HG03060 (cell line): ENCODE results near the gene UMODL1.

Experiments
- ATAC-seq: cut with Tn5 transposase; IDR thresholded peaks from one replicate; pipeline ENCODE4 v1.9.1; 2021; ENCODE audit warnings: low read depth, moderate number of reproducible peaks; ENCODE audit not compliant: unreplicated experiment

The UMODL1 gene

DNA sequence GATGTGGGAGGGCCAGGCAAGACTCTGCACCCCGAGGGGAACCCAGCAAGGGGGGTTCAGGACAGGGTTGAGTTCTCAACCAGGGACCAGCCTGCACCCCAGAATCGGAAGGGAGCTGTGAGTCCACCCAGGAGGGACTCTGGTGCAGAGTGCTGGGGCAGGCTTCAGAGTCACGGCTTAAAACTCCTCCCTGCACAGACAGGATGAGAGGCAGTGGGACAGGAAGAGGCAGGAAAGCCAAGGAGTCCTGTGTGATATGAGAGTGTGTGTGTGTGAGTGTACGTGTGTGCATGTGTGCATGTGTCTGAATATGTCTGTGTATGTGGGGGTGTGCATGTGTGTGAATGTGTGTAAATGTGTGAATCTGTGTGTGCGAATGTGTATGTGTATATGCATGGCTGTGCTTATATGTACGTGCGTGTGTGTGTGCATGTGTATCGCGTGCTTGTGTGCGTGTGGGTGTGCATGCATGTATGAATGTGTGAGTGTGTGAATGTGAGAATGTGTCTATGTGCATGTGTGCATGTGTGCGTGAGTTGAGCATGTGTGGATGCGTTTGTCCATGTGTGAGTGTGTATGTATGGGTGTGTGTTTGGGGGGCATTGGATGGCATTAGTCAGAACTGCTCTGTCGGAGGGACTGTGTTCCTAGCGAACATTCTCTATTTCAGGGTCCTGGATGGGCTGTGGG is 52.2 kb downstream of the UMODL1 start:
- no peak for ATAC-seq

DNA sequence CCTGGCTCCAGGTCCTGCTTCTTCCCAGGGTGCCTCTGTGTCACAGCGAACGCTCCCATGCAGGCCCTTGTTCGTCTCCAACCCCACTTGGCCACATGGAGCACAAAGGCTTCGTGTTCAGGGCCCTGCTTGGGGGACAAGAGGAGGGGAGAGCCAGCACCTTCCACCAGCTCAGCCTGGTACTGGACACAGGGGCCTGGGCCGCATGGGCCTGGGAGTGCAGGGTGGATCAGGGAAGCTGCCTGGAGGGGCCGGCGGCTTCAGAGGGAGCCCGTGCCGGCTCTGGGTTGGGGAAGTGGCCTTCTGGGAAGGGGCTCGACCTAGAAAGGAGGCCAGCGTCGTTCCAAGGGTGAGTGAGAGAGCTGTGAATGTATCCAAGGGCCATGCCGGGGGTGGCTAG is 53.0 kb downstream of the UMODL1 start:
- no peak for ATAC-seq

DNA sequence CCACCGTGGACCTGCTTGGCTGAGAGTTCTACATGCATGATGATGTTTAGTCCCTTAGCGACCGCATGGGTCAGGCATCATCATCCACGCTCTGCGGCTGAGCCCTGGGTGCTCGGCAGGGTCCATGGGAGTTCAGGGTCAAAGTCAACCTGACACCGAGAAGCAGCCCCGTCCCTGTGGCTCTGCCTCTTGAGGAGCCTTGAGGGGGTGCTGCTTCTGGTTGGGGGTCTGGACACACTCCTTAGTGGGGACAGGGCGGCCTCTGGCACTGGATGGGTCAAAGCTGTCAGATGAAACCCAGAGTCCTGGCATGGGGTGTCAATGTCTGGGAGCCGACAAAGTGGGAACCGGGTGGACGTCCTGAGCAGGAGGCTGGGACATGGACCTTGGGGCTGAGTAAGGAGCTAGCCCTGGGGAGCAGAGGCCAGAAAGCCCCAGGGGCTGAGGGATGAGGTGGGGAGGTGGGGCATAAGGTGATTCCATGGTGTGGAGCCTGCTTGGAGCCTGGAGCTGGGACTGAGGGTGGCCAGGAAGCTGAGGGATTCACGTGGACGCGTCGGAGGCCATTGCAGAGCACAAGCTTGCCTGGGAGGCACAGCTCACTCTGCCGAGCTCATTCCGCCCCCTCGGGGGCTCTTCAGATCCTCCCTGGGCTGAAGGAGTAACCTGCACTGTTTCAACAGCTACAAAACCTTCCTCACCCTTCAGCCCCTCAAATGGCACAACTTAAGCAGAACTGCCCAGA is 53.9 kb downstream of the UMODL1 start:
- no peak for ATAC-seq

DNA sequence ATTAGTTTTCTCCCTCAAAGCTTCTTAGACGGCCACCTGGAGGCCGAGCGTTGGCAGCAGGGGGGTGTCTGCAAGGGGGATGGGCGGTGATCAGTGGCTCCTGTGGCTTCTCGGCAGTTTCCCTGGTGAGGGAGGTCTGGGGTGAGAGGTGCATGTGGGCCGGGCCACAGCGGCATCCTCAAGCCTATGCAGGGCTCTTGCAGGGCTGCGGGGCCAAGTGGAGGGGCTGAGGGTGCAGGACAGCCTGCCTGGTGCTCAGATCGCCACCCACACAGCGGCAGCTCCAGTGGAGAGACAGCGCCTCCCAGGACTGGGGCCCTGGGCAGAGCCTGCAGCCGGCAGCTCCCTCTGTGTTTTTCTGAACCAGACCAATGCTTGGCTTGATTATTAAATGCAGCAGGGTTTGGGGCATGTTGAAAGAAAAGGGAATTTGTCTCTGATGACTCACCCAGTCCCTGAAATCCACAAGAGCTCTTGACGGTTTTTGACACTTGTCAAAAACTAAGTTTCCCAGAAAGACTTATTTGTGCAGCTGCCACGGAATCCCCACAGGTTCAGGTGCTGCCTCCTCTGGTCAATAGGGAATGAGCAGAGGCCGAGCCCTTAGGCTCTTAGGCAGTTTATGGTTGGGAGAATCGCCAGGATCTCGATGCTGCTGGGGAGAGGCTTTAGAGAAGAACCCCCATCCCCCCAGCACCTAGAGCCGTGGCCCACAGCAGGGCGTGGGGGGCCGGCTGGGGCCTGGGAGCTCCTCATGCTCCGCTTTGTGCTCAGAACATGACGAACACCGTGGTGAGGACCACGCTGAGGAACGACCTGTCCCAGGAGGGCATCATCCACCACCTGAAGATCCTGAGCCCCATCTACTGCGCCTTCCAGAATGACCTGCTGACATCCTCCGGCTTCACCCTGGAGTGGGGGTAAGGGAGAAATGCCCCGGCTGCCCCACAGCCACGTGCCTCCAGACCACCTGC is 54.7 kb downstream of the UMODL1 start:
- no peak for ATAC-seq

DNA sequence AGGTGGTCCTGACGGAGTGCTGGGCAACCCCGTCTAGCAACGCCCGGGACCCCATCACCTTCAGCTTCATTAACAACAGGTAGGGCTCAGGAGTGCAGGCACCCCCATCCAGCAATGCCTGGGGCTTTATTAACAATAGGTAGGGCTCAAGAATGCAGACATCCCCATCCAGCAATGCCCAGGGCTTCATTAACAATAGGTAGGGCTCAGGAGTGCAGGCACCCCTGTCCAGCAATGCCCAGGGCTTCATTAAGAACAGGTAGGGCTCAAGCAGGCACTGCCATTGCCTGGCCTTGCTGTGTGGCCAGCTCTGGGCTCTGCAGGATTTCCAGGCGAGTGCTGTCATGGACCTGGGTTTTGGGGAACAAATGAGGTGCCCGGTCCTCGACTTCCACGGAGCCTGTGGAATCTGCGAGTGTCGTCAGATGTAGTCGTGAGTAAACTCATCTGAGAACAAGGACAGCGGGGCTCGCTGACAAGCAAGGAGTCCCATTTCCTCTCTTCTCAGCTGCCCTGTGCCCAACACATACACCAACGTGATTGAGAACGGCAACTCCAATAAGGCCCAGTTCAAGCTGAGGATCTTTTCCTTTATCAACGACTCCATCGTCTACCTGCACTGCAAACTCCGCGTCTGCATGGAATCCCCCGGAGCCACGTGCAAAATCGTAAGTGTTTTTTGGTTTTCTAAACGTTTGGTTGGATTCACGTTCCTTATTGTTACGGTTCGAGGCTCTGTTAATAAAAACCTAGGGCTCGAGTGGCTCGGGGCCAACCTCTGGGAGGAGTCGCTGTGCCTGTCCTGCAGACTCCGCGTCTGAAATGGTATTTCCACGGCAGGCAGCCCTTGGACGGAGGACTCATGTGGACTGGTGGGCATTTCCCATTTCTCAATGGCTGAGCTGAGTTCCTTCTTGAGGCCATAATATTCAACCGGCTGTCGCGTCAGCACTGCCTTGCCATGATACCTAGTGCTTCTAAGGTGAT is 56.3 kb downstream of the UMODL1 start:
- ATAC-seq, result no peak

DNA sequence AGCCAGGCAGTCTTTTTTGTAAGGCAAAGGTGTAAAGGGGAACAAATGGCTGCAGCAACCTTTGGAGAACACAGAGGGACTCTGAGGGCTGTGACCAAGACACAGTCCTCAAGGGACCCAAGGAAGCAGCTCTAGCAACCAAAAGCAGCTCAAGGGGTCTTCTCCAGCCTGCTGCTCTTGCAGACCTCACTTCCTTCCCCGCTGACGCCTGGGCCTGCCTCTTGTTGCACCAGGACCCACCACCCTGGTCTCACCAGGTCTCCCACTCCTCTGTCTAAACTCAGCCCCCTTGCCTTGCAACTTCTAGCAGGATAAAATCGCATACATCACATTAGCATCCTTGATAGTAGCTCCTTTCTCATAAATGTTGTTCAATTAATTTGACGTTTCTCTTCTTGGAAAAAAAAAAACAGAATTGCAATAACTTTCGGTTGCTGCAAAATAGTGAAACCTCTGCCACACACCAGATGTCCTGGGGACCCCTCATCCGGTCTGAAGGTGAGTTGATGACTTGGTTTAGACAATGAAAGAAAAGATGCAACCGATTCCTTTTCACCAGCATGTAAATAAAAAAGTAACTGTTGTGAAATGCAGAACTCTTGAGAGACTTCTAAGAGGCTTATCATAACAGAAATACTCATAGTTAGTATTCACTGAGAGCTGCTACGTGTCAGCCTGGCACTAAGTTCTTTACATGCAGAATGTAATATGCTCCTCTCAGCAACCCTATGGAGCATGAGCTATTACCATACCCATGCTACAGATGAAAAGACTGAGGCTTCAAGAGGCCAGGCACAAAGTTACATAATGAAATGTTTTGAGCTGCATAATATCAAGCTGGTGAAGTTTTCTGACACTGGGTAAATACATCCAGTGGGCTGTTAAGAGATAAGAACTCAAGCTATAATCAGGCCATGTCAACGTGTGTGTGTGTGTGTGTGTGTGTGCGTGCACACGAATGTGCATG is 58.5 kb downstream of the UMODL1 start:
- no peak for ATAC-seq

DNA sequence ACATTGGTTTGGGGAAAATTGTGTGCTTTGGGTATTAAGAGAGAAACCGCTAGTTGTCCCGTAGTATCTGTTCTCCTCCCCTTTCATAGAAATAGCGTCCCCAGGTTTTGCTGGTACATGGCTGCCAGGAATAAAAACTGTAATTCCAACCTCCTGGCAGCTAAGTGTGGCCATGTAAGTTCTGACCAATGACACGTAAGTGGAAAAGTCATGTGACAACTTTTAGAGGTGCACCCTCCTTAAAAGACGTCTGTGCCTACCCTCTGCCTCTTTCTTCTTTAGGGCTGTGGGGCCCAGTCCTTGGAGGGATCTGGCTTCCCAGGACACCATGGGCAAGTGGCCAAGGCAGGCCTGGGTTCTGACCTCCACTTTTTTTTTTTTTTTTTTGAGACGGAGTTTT is 59.3 kb downstream of the UMODL1 start:
- no peak for ATAC-seq

DNA sequence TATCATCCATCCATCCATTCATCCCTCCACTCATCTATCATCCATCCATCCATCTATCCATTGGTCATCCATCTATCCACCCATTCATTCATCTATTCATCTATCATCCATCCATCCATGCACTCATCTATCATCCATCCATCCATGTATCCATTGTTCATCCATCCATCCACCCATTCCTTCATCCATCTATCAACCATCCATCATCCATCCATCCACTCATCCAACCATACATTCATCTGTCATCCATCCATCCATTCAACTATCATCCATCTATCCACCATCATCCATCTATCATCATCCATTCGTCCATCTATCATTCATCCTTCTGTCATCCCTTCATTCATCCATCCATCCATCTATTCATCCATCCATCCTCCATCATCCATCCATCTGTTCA is 61.1 kb downstream of the UMODL1 start:
- ATAC-seq, result no peak

DNA sequence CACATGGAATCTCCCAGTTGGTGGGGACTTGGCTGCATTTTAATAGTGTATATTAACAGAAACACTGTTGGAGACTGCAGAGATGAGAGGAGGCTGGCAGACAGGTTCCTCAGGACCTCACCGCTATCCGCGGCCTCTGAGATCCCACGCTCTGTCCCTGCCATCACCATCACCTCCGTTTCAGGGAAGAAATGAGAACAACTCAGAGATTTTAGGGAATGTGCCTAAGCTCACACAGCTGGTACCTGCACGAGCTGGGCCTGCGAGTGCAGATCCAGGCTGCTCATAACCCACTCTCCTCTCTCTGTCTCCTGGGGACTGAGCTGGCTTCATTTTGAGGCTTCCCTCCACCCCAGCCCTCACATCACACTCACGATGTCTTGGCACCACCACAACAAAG is 62.0 kb downstream of the UMODL1 start:
- no peak for ATAC-seq

DNA sequence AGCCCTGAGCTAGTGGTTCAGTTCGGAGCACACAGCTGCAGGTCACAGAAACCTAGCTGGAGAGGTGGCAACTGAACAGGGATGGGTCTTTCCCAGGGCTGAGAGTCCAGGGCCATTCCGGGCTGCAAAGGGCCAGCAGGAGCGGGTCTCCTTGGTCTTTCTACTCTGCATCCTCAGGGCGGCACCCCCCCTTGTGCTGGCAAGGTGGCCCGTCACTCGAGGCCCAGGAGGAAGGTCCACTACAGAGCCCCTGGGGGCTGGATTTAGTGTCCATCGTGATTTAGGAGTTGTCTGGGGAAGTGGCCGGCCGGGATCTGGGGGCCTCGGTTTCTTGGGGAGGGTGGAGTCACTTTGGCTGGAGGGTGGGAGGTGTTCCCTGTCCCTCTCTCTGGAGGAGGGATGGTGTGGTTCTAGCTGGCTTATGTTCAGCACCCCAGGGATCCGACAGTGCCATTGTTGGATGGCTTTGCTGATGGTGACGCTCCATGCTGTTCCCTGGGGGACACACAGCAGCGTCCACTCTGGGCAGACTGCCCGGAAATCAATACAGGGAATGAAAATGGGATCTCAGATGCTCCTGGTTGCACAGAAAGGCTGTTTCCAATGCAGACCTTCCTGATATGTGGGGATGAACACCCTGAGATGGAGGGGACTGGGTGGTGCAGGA is 64.4 kb downstream of the UMODL1 start:
- no peak for ATAC-seq

DNA sequence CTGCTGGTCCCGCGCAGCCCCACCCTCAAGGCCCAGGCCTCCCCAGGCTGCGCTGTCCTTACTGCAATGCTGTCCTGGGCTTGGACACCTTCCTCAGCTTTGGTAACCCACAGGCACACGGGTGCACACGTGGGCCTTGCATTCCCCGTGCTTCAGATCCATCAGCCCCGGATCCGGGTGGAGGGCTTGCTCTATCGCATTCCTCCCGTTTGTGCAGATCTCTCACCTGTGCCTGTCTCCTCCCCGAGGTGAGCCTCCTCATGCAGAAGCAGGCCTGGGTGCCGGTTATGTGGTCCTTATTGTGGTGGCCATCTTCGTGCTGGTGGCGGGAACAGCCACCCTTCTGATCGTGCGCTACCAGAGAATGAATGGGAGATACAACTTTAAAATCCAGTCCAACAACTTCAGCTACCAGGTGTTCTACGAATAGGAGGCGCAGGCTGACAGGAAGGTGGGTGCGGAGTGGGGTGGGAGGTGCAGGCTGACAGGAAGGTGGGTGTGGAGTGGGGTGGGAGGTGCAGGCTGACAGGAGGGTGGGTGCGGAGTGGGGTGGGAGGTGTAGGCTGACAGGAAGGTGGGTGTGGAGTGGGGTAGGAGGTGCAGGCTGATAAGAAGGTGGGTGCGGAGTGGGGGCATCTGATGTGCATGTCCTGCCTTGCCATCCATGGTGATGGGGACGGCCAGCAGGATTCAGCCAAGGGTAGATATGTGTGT is 66.2 kb downstream of the UMODL1 start:
- ATAC-seq, result no peak

DNA sequence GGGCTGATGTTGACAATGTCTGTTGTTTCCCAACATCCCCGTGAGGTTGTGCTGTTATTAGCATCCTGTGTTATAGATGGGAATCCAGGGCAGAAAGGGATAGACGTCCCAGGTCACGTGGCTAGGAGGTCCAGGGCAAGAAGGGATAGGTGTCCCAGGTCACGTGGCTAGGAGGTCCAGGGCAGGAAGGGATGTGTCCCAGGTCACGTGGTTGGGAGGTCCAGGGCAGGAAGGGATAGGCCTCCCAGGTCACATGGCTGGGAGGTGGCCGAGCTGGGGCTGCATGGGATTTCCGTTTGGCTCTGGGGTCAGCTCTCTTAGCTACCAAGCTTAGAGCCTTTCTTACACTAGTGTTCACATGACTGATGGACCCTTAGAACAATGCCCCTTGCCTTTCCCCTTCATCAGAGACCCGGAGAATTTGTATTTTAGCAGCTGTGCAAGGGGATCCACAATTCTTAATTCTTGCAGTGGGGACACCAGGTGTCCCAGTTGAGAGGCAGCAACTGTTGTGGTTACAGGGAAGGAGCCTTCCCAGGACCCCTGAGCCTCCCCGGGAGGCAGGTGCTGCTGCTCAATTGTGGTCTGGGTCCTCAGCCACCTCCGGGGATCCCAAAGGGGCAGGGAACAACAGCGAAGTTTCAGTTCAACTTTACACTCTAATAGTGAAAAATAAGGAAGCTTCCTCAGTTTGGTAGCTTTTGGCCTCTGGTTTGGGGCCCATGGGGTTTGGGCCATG is 69.2 kb downstream of the UMODL1 start:
- no peak for ATAC-seq

DNA sequence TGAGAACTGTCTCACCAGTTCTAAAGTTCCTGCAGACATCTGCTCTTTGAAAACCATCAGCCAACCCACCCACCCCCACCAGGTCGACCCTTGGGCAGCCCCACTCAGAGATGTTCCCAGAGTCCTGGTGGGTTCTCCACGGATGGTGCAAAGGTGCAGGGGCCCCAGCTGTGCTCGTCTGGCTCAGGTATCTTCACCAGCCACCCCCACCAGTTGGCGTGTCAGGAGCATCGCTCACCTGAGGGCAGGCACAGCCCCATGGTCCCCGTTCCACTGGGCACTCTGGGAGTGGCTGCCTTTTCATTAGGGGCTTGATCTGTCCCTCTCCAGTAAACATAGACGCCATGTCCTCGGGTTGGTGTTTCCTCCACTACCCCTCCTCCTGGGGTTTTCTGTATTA is 70.5 kb downstream of the UMODL1 start:
- ATAC-seq, result no peak

DNA sequence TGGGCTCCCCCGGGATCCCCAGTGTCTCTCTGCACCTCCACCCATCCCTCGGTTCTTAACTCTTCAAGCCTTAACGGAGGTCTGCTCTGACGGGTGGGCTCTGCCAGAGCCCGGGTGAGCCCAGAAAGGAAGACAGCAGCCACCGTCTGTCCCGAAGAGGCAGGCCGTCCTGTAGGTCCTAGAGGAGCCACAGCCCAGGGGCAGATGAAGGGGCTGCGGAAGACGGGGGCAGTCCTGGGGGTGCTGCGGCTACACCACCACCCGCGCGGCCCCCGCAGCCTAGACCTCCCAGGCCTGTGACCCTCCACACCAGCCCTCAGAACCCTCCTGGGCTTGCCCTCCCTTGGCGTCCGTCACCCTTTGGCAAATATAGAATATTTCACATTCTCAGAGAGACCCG is 71.0 kb downstream of the UMODL1 start:
- no peak for ATAC-seq

DNA sequence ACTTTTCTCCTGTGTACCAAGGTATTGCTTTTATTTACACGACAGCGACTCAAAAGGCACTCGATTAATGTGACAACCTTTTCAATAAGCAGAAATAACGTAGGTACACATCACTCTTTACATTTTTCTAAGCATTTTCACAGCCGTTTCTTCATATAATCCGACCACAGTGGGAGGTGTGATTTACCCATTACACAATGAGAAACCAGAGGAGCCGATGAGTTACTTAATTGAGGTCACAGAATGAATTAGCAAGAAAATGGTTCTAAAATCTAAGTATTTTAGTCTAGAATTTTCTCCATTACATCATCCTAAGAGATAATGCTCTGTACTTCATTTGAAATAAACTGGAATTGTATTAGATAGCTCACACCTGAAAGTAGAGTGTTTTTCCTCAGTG is 71.5 kb downstream of the UMODL1 start:
- no peak for ATAC-seq

DNA sequence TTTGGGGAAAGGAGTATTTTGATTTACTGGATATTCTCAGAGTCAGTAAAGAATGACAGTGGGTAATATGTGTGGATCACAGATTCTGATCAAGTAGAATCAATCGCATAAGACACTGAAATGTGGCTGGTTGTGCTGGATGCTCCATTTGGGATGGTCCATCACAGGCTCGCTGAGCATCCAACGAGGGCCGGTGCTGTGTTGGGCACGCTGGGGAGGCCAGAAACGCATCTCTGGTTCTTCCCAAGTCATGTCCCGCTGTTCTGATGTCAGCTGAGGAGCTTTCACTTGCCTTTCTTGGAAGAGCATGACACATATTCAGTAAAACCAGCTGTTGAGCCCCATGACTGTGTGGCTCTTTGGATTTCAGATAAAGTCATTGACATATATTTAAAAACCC is 72.0 kb downstream of the UMODL1 start:
- no peak for ATAC-seq

DNA sequence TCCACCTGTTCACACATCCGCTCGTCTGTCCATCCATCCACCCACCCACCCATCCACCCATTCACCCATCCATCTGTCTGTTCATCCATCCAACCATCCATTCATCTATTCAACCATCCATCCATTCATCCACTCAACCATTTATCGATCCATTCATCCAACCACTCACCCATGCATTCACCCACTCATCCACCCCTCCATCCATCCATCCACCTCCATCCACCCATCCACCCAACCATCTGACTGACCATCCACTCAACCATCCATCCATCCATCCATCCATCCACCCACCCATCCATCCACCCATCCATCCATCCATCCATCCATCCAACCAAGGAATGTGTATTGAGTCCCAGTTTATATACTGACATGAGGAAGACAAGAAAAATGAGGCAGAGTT is 73.1 kb downstream of the UMODL1 start:
- ATAC-seq, result no peak
